Vagina (tissue), 2 donors: ENCODE results near the gene RPL19. TPM values are rescaled to one million over a fixed set of nuclear protein-coding genes. Genes with fewer than 3 reads are reported as not detected.
A peak's percentile ranks its signal among the peaks of the same experiment; 100 is the strongest.

ENCODE experiments used
- DNase-seq, 2 donors: peaks; one replicate each; pipeline ENCODE4 v3.0.0-alpha.2; 2017; ENCODE audit errors: extremely low spot score in 2 of 2
- H3K27ac ChIP-seq: fragments of 200-600 bp; sonication (generic); one replicate; pipeline ENCODE4 v1.5.1; 2019
- H3K27me3 ChIP-seq: fragments of 200-600 bp; sonication (generic); one replicate; pipeline ENCODE4 v1.5.1; 2019
- H3K36me3 ChIP-seq, 2 donors: fragments of 200-600 bp; sonication (generic); one replicate each; pipeline ENCODE4 v1.5.1; 2017 to 2019
- H3K4me1 ChIP-seq: fragments of 200-600 bp; sonication (generic); one replicate; pipeline ENCODE4 v1.5.1; 2019
- H3K4me3 ChIP-seq, 2 donors: fragments of 200-600 bp; sonication (generic); 1 replicate in 1 of 2; 2 replicates in 1 of 2; pipeline ENCODE4 v1.5.1; 2016 to 2019
- H3K9me3 ChIP-seq: fragments of 200-600 bp; sonication (generic); one replicate; pipeline ENCODE4 v1.5.1; 2019
- POLR2A ChIP-seq, 2 donors: fragments of 450-650 bp; IDR thresholded peaks; one replicate each; pipeline ENCODE4 v1.6.1; 2017; ENCODE audit warnings: antibody characterized with exemption in 2 of 2, mild to moderate bottlenecking in 2 of 2, moderate library complexity in 2 of 2
- POLR2AphosphoS5 ChIP-seq, 2 donors: sonication (generic); formaldehyde crosslinking; IDR thresholded peaks; one replicate each; pipeline ENCODE4 v1.9.0; 2017; ENCODE audit warnings: antibody characterized with exemption in 2 of 2, mild to moderate bottlenecking in 2 of 2, low read depth in 1 of 2; ENCODE audit not compliant: insufficient read depth in 1 of 2
- intact Hi-C: fragments of 100-400 bp; cut with DNase I; formaldehyde crosslinking; loops from one replicate; pipeline ENCODE4 v1.15.1; 2023
- total RNA-seq: library from RNA; depleted of rRNA; stranded (reverse); fragments of >200 nt; gene quantifications from one replicate; pipeline ENCODE4 v1.2.3, GENCODE V29; 2016
- TF ChIP-seq, protein P1 (sequence below), 3 experiments: fragments of 450-650 bp in 2 of 3; fragments of 200-600 bp in 1 of 3; sonication (generic) in 1 of 3; IDR thresholded peaks; one replicate each; pipeline ENCODE4 v1.5.1; 2017 to 2019; ENCODE audit warnings: antibody characterized with exemption in 3 of 3, mild to moderate bottlenecking in 2 of 3, moderate library complexity in 2 of 3

Gene RPL19
- total RNA-seq, 1 donor from 2014 or later = 2,758 TPM

DNA sequence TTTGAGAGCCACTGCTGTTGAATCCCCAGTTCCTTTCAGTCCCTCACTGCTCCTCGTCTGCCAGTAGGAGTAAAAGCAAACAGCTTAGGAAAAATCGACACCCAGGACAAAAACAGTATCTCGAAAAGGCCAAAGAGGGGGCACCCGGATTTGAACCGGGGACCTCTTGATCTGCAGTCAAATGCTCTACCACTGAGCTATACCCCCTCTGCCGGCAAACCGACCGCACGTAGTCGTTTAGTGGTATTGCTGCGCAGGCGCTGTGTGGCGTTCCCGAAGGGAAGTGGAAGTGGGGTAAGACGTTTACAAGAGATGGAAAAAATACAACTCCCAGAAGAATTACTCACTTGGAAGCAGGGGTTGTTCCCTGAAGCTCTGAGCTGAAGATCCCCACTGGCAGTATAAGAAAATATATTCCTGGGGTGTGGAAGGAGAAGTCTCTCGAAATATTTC lies 46.5 kb upstream of the RPL19 start:
- DNase-seq = peak in 1 of 2 donors; percentile 99
- Histone ChIP-seq H3K36me3 (no peaks in the 10 kb centered on the region), H3K27me3 (no peaks in the 10 kb centered on the region), H3K9me3 (no peaks in the 10 kb centered on the region), H3K4me1 (peaks cover 21% of the 10 kb centered on the region), H3K4me3 (peak overlapping the region; percentile 86 to 88), H3K27ac (peak overlapping the region; percentile 100)
- TF ChIP-seq POLR2A (IDR thresholded peaks at IDR 0.05) = peak in 1 of 2 donors; percentile 33
- peak in 1 of 2 donors; percentile 94 for TF ChIP-seq POLR2AphosphoS5 (IDR thresholded peaks at IDR 0.05; ENCODE audit: insufficient read depth in 1 of 2, low read depth in 1 of 2)
- TF ChIP-seq, protein P1, sequence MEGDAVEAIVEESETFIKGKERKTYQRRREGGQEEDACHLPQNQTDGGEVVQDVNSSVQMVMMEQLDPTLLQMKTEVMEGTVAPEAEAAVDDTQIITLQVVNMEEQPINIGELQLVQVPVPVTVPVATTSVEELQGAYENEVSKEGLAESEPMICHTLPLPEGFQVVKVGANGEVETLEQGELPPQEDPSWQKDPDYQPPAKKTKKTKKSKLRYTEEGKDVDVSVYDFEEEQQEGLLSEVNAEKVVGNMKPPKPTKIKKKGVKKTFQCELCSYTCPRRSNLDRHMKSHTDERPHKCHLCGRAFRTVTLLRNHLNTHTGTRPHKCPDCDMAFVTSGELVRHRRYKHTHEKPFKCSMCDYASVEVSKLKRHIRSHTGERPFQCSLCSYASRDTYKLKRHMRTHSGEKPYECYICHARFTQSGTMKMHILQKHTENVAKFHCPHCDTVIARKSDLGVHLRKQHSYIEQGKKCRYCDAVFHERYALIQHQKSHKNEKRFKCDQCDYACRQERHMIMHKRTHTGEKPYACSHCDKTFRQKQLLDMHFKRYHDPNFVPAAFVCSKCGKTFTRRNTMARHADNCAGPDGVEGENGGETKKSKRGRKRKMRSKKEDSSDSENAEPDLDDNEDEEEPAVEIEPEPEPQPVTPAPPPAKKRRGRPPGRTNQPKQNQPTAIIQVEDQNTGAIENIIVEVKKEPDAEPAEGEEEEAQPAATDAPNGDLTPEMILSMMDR (IDR thresholded peaks at IDR 0.05) = peak in 1 of 3 experiments; percentile 35
- intact Hi-C loops = loop anchor here (2.0 to 5.0 kb wide), 3 partner anchors 81 to 281 kb away; partner anchors contain the start of gene LASP1

GRCh38 chr17:39155654-39156053 lies 44.4 kb upstream of the RPL19 start:
- no peak for TF ChIP-seq POLR2AphosphoS5 (IDR thresholded peaks at IDR 0.05; ENCODE audit: insufficient read depth in 1 of 2, low read depth in 1 of 2)
- no peak for TF ChIP-seq POLR2A (IDR thresholded peaks at IDR 0.05)
- TF ChIP-seq, protein P1 (IDR thresholded peaks at IDR 0.05) = no peak
- no peaks in the 10 kb centered on the region for H3K9me3 ChIP-seq
- no peaks in the 10 kb centered on the region for H3K36me3 ChIP-seq
- no peak overlapping the region for H3K4me3 ChIP-seq
- peaks cover 16% of the 10 kb centered on the region for H3K4me1 ChIP-seq
- intact Hi-C loops = no loop called here
- no peaks in the 10 kb centered on the region for H3K27me3 ChIP-seq
- no peak overlapping the region for H3K27ac ChIP-seq
- DNase-seq = no peak

GRCh38 chr17:39156491-39156890 lies 43.6 kb upstream of the RPL19 start:
- Histone ChIP-seq H3K36me3 (no peaks in the 10 kb centered on the region), H3K4me3 (no peak overlapping the region), H3K9me3 (no peaks in the 10 kb centered on the region), H3K27ac (no peak overlapping the region), H3K27me3 (no peaks in the 10 kb centered on the region), H3K4me1 (peaks cover 11% of the 10 kb centered on the region)
- DNase-seq = no peak
- intact Hi-C loops = no loop called here
- TF ChIP-seq POLR2A (IDR thresholded peaks at IDR 0.05) (no peak), POLR2AphosphoS5 (IDR thresholded peaks at IDR 0.05; ENCODE audit: insufficient read depth in 1 of 2, low read depth in 1 of 2) (no peak)
- TF ChIP-seq, protein P1 (IDR thresholded peaks at IDR 0.05) = no peak

GRCh38 chr17:39158623-39159022 lies 41.5 kb upstream of the RPL19 start:
- TF ChIP-seq POLR2AphosphoS5 (IDR thresholded peaks at IDR 0.05; ENCODE audit: insufficient read depth in 1 of 2, low read depth in 1 of 2) (no peak), POLR2A (IDR thresholded peaks at IDR 0.05) (no peak)
- TF ChIP-seq, protein P1 (IDR thresholded peaks at IDR 0.05) = no peak
- intact Hi-C loops = no loop called here
- no peak for DNase-seq
- Histone ChIP-seq H3K4me1 (no peaks in the 10 kb centered on the region), H3K9me3 (no peaks in the 10 kb centered on the region), H3K36me3 (no peaks in the 10 kb centered on the region), H3K4me3 (no peak overlapping the region), H3K27ac (no peak overlapping the region), H3K27me3 (no peaks in the 10 kb centered on the region)

DNA sequence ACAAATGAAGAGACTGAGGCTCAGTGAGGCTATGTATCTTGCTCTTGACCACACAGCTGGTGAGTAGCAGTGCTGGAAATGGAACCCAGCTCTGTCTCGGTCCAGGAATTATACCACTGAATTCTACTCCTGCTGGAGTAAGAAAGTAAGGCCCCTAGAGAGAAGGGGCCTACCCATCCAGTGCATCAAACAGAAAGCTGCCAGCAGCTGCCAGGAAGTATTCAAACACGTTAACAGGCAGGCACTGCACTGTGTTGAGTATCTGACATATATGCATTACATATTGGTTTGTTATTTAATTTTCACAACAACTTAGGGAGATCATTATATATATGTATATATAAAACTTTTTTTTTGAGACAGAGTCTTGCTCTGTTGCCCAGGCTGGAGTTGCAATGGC lies 38.1 kb upstream of the RPL19 start:
- TF ChIP-seq POLR2AphosphoS5 (IDR thresholded peaks at IDR 0.05; ENCODE audit: insufficient read depth in 1 of 2, low read depth in 1 of 2) = no peak
- TF ChIP-seq, protein P1 (IDR thresholded peaks at IDR 0.05) = no peak
- no peak for TF ChIP-seq POLR2A (IDR thresholded peaks at IDR 0.05)
- no peak overlapping the region for H3K27ac ChIP-seq
- intact Hi-C loops = loop anchor here (10.0 kb wide), 1 partner anchor 83 kb away; no protein-coding TSS in a partner anchor
- H3K9me3 ChIP-seq = no peaks in the 10 kb centered on the region
- peaks cover 22% of the 10 kb centered on the region for H3K4me1 ChIP-seq
- DNase-seq = no peak
- H3K4me3 ChIP-seq = no peak overlapping the region
- H3K27me3 ChIP-seq = no peaks in the 10 kb centered on the region
- no peaks in the 10 kb centered on the region for H3K36me3 ChIP-seq
